Measurements from ENCODE around the gene KRT78.
"Not testable (repeated sequence)": the region's sequence is repeated elsewhere in the genome, so short reads cannot be mapped to it uniquely, and the experiment has no call there.

The KRT78 gene

GRCh38 chr12:52795694-52796428 is 52.9 kb downstream of the KRT78 start, which contains the start of gene KRT3:
Gene KRT3 (minus strand): TSS chr12:52796117. CDS start chr12:52796042, 75 bp downstream.
- no peak for DNase-seq

DNA sequence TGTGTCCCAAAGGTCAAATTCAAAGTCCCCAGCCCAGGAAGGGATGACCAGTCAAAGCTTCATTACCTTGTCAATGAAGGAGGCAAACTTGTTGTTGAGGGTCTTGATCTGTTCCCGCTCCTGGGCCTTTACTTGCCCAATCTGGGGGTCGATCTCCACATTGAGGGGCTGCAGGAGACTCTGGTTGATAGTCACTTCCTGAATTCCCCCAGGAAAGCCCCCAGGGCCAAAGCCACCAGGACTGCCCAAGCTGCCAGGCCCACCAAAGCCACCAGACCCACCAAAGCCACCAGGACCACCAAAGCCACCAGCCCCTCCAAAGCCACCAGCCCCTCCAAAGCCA is 53.5 kb downstream of the KRT78 start:
- DNase-seq, result not testable (repeated sequence)

DNA sequence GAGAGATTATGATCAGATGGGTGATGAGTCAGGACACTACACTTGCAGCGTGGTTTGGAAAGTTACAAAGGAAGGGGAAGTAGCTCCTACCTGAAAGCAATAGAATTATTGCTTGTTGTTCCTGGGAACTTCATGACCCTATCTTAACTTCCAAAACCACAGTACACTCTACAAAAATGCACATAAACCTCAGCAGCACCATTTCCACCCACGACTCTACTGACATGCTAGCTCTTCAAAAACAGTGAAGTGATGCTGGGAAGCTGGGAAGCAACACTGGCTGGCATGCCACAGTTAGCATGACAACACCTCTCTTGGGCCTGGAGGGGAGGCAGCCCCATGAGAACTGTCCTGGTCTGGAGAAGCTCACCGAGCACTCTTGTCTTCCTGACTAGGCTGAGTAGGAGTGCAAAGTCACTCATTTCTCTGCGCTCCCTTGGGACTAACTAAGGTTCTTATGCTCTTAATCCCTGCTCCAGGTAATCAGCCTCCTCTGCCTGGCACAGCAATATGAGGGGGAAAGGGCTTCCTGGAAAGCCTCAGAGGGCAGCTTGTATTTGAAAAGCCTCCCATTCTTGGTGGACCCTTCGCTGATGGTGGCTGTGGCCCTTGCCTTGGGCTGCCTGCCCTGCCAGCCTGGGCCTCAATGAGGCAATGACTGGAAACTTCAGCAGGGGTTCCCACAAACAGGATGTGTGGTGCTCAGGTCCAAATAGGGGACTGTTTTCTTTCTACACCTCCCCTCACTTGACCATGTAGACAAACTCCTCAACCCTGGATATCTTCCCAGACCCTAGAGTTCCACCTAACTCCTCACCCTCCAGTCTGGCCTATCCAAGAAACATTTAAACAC is 54.1 kb downstream of the KRT78 start:
- no peak for DNase-seq

DNA sequence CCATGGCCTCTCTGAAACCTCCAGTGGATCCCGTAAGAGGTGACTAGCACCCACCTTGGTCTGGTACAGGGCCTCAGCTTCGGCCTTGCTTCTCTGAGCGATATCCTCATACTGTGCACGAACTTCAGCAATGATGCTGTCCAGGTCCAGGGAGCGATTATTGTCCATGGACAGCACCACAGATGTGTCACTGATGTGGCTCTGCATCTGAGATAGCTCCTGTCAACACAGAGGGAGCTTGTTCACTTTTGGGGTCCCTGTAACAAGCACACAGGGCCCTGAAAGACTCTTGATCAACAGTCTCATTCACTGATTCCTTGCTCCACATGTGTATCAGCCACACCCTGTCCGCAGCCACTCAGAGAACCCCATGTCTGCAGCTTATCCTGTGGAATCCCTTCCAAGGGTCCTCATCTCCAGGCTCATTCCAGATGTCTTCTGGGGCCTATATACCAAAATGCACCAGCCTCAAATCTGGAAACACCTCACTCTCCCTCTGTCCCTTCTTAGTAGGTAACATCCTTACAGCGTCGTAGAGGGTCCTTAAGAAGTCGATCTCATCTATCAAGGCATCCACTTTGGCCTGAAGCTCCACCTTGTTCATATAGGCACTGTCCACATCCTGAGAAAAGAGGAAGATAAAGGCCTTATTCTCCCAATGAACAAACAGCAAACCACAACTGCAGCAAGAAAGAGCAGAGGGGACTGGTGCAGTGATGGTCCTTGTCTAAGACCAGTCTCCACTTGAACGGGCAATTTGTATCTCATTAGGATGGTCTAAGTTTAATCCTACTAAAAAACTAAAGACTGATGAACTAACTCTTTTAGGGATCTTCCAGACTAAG is 56.4 kb downstream of the KRT78 start:
- no peak for DNase-seq

GRCh38 chr12:52791271-52792184 is 57.3 kb downstream of the KRT78 start:
- DNase-seq, result no peak

GRCh38 chr12:52790427-52791270 is 58.1 kb downstream of the KRT78 start:
- DNase-seq, result no peak

DNA sequence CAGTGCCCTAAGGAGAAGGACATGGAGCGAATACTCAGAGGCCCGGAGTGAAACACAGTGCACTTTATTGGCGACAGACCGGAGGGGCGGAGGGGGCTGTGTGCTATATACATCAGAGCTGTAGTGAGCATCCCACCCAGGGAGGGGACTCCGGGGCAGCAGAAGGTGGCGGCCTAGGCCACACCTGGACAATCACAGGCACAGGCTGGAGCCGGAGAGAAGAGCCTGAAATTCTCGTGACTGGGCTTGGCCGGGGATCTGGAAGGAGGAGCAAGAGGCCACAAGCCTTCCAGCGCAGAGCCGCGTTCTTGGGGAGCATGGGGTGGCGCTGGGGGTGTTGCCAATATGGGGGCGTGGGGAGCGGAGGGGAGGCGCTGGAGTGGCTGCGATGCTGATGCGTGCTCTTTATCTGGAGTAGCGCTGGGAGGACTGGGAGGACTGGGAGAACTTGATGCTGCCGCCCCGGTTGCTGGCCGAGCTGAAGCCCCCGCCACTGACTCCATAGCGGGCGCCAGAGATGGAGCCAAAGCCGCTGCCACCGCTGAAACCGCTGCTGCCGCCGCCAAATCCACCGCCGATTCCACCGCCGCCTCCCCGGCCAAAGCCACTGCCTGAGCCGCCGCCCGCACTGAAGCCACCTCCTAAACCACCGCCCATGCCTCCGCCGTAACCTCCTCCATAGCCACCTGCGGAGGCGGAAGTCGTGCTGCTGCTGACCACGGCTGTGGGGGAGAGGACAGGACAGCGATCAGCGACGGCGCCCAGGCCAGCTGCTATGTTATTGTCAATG is 59.0 kb downstream of the KRT78 start:
- DNase-seq, result no peak

DNA sequence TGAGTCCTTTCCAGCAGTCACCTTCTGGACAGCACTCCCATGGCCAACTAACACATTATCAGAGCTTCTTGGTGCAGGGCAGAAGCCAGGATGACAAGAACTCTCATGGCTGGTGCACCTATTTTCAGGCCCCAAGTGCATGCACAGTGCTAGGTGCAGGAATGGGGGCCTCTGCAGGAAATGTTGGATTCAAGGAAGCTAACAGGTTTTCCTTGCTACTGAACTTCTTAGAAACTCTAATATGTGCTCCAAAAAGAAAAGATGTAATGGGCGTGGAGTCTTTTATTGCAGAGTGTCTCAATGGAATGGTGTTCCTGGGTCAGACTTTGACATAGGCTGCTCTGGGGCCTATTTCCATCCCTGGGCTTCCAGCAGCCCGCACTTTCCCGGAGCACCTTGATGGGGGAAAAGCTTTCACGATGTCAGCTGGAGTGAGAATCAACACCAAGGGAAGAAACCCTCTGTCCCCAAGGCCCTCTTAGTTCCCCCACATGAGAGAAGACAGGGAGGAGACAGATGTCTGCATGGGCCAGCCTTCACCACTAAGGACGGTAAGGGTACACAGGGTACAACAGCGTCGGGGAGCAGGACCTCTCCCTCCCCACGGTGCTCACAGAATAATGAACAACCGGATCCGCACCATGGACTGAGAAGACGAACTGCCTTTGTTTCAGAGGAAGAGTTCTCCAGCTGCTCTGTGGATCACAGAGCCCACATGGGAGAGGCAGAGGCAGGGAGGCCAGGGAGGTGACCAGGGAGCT is 59.7 kb downstream of the KRT78 start:
- DNase-seq, result no peak

DNA sequence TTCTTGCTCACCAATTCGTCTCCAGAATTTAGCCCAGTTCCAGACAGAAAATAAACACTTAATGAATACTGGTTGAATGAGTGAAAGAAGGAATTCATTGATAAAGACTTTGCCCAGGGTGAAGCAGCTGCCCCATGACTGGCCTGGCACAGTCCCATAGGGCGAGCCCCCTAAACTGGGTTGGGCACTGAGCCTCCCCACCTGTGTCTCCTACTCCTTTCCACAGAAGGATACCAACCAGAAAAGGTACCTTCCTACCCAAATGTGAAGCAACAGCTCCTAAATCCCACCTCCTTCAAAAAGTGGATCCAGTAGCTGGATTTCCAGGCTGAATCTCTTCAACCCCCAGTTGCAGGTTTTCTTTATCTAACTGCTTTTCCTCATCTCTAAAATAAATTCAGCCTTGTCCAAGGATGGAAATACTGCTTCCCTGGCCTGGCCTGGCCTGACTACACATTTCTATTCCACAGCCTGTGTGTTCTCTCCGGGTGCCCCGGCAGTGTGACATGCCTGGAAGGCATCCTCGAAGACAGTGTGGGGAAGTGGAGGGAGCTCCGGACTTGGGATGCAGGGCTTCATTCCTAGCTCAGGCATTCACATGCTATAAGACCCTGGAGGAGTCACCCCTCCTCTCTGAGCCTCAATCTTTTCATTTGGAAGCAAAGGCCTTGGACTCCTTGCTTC is 60.5 kb downstream of the KRT78 start:
- DNase-seq, result no peak
